GM10248 (cell line): ENCODE results near the gene DAB2IP.

Experiments used
- CTCF ChIA-PET: fragments of 300-600 bp; sonication (Branson Sonifier 250); formaldehyde crosslinking; extraction: SDS; loops from one replicate; lab custom pipeline; 2021; ENCODE audit warnings: antibody characterized with exemption; lab: Yijun Ruan, JAX
- POLR2A ChIA-PET: fragments of 350-650 bp; sonication (Branson Sonifier 250); formaldehyde crosslinking; extraction: SDS; loops from one replicate; lab custom pipeline; 2020; ENCODE audit warnings: antibody characterized with exemption; lab: Yijun Ruan, JAX
- DNase-seq: peaks from one replicate; pipeline ENCODE4 v3.0.0; 2012; ENCODE audit errors: extremely low spot score
- TF ChIP-seq, protein P1 (sequence below): IDR thresholded peaks from 2 replicates; pipeline ENCODE4 v1.5.1; 2012; ENCODE audit warnings: mild to moderate bottlenecking, low read depth; ENCODE audit errors: extremely low read depth, missing control alignments, control extremely low read depth

Gene DAB2IP

DNA sequence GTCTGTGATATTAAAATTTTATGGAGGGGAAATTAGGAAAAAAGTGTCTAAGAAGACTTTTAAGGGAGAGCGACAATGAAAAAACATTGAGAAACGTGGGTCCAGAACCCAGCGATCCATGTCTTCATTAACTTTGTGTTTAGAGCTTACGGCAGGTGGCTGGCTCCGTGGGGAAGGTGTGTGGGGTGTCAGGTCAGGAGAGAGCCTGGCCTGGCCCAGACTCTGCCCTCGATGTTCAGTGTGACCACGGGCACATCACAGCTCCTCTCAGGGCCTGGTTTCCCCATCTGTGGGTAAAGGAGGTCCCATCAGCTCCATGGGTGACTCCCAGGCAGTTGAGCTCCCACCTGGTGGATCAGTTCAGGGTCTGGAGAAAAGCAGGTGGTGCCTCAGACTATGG, 22.1 kb downstream of the DAB2IP start:
- ChIA-PET CTCF (interaction anchor here (0.9 to 3.0 kb wide), 3 partner anchors 10 to 22 kb away, joined by 4 to 10 read pairs (median 4); no protein-coding TSS in a partner anchor), POLR2A (no interaction called here)
- TF ChIP-seq, protein P1, sequence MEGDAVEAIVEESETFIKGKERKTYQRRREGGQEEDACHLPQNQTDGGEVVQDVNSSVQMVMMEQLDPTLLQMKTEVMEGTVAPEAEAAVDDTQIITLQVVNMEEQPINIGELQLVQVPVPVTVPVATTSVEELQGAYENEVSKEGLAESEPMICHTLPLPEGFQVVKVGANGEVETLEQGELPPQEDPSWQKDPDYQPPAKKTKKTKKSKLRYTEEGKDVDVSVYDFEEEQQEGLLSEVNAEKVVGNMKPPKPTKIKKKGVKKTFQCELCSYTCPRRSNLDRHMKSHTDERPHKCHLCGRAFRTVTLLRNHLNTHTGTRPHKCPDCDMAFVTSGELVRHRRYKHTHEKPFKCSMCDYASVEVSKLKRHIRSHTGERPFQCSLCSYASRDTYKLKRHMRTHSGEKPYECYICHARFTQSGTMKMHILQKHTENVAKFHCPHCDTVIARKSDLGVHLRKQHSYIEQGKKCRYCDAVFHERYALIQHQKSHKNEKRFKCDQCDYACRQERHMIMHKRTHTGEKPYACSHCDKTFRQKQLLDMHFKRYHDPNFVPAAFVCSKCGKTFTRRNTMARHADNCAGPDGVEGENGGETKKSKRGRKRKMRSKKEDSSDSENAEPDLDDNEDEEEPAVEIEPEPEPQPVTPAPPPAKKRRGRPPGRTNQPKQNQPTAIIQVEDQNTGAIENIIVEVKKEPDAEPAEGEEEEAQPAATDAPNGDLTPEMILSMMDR = no peak
- no peak for DNase-seq

DNA sequence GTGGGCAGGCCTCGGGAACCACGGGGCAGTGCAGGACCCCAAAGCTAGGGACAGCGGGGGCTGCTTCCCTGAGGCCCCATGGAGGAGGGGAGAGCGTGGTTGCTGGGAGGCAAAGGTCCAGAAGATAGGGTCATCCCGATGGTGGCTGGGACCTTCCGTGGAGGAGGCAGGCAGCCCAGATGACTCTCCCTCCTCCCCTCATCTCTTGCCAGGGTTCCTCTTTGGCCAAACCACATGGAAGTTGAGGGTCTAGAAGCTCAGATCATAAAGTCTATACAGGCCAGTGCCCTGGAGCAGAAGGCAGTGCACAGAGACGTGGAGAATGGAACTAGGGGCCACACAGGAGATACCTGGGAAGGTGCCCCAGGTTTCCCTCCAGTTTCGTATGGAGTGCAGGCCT, 22.6 kb downstream of the DAB2IP start:
- POLR2A ChIA-PET = no interaction called here
- CTCF ChIA-PET = interaction anchor here (1.3 to 3.0 kb wide), 2 partner anchors 10 to 21 kb away, joined by 4 to 10 read pairs; no protein-coding TSS in a partner anchor
- TF ChIP-seq, protein P1 = no peak
- no peak for DNase-seq

DNA sequence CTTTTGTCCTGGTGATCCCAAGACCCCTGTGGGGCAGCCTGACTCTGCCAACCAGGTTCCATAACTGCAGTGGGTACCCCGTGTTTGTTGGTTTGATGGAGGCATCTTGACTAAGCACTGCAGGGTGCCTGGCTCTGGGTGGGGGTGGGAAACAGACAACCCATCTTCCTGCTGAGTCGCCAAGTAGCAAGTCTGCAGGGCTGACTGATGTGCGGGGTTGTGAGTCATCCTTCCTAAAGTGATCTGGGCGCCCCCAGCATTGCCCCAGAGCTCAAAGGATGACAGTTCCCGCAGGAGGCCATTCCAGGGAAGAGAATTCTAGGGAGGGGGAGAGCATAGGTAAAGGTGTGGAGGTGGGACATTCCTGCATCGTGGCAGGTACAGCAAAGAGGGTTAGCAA, 23.5 kb downstream of the DAB2IP start:
- DNase-seq = no peak
- TF ChIP-seq, protein P1 = no peak
- ChIA-PET CTCF (interaction anchor here (1.3 to 3.0 kb wide), 4 partner anchors 9 to 129 kb away, joined by 3 to 10 read pairs (median 4); no protein-coding TSS in a partner anchor), POLR2A (no interaction called here)

DNA sequence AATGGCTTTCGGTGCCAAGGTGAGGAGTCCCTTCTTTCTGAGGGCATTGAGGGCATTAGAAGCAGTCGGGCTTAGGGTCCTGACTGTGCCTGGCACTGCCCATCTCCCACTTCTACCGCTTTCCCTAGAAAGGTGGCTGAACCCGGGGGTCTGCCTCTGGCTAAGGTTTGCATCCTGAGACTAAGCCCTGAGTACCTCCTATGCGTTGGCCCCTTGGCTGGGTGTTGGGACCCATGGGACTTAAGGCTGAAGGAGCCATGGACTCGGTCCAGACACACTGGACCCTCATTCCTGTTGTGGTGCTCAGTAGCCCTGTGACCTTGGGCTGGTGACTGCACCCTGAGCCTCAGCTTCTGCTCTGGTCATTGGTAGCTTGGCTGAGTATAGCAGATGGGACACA, 23.9 kb downstream of the DAB2IP start:
- TF ChIP-seq, protein P1 = no peak
- ChIA-PET POLR2A (no interaction called here), CTCF (interaction anchor here (1.3 to 3.0 kb wide), 4 partner anchors 8 to 129 kb away, joined by 3 to 10 read pairs (median 4); no protein-coding TSS in a partner anchor)
- DNase-seq = no peak

DNA sequence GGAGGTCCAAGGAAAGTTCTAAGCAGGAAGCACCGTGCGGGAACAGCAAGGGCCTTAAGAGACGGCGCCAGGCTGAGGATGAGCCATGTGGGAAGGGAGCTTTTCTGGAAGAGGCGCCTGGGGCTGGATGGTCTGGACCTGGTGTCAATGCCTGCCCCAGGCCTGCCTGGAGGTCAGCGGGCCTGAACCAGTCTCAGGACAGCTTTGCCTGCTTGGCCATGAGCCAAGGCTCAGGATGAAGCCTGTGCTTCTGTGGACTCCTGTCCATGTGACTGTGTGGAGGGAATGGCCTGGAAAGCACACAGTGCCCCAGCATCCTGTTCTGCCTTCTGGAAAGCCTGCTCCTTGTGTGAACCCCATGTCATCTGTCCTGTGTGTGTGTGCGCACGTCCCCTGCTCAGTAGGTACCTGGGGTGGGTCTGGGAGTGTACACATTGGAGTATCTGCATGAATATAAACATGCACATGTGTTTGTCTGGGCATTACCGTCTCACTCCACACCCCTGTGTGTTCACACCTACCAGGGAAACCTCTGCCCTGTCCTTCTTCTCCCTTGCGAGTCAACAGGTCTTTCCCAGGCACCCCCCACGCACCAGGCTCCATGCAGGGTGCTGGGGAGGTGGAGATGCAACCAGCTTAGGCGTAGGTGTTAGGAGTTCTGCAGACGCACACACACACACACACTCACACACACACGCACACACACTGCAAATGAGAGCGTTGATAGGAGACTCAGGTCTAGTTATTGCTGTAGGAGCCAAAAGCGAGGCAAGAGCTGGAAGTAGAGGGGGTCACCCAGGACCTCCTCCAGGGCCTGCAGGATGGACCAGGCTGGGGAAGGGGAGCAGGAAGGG, 24.8 kb downstream of the DAB2IP start:
- no peak for DNase-seq
- ChIA-PET POLR2A (no interaction called here), CTCF (interaction anchor here (1.0 to 3.0 kb wide), 6 partner anchors 7 to 130 kb away, joined by 3 to 10 read pairs (median 4); no protein-coding TSS in a partner anchor)
- TF ChIP-seq, protein P1 = no peak

DNA sequence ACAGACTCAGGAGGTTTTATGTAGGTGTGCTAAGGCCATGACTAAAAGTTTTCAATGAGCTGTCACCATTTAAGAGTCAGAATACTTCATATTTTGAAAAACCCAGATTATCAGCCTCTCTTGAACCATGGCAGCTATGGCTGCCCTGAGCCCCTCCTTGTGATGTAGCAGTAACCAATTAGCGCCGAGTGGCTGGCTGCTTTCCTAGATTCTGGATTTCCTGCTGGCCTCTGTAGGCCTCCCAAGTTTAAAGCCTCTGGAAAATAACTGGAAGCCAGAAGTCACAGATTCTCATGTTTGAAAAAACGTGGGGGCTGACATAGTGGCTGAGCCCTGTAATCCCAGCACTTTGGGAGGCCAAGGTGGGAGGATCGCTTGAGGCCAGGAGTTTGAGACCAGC, 25.5 kb downstream of the DAB2IP start:
- no peak for DNase-seq
- TF ChIP-seq, protein P1 = no peak
- POLR2A ChIA-PET = no interaction called here
- CTCF ChIA-PET = interaction anchor here (1.0 to 2.2 kb wide), 3 partner anchors 9 to 19 kb away, joined by 3 to 5 read pairs (median 4); no protein-coding TSS in a partner anchor
